Spinal cord (tissue), 10 donors: Measurements from ENCODE around the gene SPRED1. TPM values are rescaled to one million over a fixed set of nuclear protein-coding genes. Genes with fewer than 3 reads are reported as not detected.

Source experiments
- DNase-seq, 6 donors: peaks; one replicate each; pipeline versions ENCODE4 v3.0.0 to v3.0.0-alpha.2; 2013 to 2015; ENCODE audit warnings: low spot score in 6 of 6, low read depth in 4 of 6
- H3K27ac ChIP-seq: one replicate; pipeline ENCODE4 v1.5.1; 2013; ENCODE audit warnings: low read depth, low read length, control low read depth
- H3K27me3 ChIP-seq: one replicate; pipeline ENCODE4 v1.6.1; 2013; ENCODE audit warnings: low read length; ENCODE audit not compliant: control insufficient read depth, insufficient read depth
- H3K36me3 ChIP-seq: one replicate; pipeline ENCODE4 v1.6.1; 2013; ENCODE audit warnings: low read length; ENCODE audit not compliant: control insufficient read depth, insufficient read depth
- H3K4me1 ChIP-seq: one replicate; pipeline ENCODE4 v1.6.1; 2013; ENCODE audit warnings: low read length; ENCODE audit not compliant: control insufficient read depth, insufficient read depth
- H3K4me3 ChIP-seq: one replicate; pipeline ENCODE4 v1.5.1; 2013; ENCODE audit warnings: low read depth, low read length, control low read depth
- H3K9me3 ChIP-seq: one replicate; pipeline ENCODE4 v1.6.1; 2013; ENCODE audit warnings: low read length; ENCODE audit not compliant: control insufficient read depth, insufficient read depth
- WGBS: methylation state at CpG from one replicate; pipeline ENCODE4 v1.1.5; 2013; ENCODE audit warnings: missing lambda C conversion rate; ENCODE audit not compliant: insufficient coverage; 5-methylcytosine and 5-hydroxymethylcytosine counted together
- polyA plus RNA-seq, 2 donors: library from polyadenylated mRNA; unstranded; fragments of 120-200 nt; gene quantifications; one replicate each; pipeline ENCODE4 v1.2.1, GENCODE V29; 2013; ENCODE audit not compliant: insufficient read length in 2 of 2
- total RNA-seq, 2 donors: library from RNA; depleted of rRNA in 1 of 2; stranded (reverse); fragments of 120-200 nt in 1 of 2; fragments of >200 nt in 1 of 2; gene quantifications; one replicate each; pipeline versions ENCODE4 v1.2.3 to v1.2.4, GENCODE V29; 2013 to 2014
- donor health status: healthy.

SPRED1 gene
- total and polyA plus RNA-seq, 4 donors: 32.5 to 85.8 (median 44.8) TPM

GRCh38 chr15:38215707-38216106 is 36.9 kb upstream of the SPRED1 start:
- H3K9me3 ChIP-seq: no peaks in the 10 kb centered on the region
- H3K4me1 ChIP-seq: no peaks in the 10 kb centered on the region
- H3K27ac ChIP-seq: no peak overlapping the region
- no peak overlapping the region for H3K4me3 ChIP-seq
- H3K27me3 ChIP-seq: no peaks in the 10 kb centered on the region
- WGBS: 85% methylated on average over 1 of the region's 1 CpG
- no peak for DNase-seq
- no peaks in the 10 kb centered on the region for H3K36me3 ChIP-seq

GRCh38 chr15:38216763-38217162 is 35.9 kb upstream of the SPRED1 start:
- H3K4me1 ChIP-seq: no peaks in the 10 kb centered on the region
- no peak for DNase-seq
- WGBS: 84% methylated on average over 3 of the region's 4 CpGs

DNA sequence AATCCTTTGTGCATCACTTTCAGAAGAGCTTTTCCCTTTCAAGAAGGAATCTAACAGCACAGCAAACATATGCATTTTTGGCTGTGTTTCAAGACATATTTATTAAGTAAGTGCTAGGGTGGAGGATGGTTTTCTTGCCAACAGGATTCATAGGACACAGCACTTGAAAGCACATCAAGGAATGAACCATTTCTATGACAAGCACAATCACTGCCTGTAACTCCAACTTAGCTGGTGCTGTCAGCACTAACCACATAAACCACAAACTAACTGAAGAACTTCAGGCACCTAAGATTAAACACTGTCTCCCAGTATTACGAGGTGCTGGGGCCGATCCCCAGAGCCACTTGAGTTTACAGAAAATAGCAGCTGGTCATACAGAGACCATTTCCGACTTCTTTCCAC is 35.4 kb upstream of the SPRED1 start:
- Histone ChIP-seq H3K27ac (peak overlapping the region; percentile 79), H3K27me3 (no peaks in the 10 kb centered on the region), H3K4me3 (no peak overlapping the region), H3K4me1 (no peaks in the 10 kb centered on the region), H3K36me3 (no peaks in the 10 kb centered on the region), H3K9me3 (no peaks in the 10 kb centered on the region)
- WGBS: 58% methylated on average over 2 of the region's 3 CpGs
- DNase-seq: peak in 1 of 6 donors; percentile 25

More at GRCh38 chr15:38216763-38217162, 35.9 kb upstream of the SPRED1 start:
- no peaks in the 10 kb centered on the region for H3K9me3 ChIP-seq
- no peak overlapping the region for H3K4me3 ChIP-seq
- no peaks in the 10 kb centered on the region for H3K36me3 ChIP-seq
- H3K27ac ChIP-seq: no peak overlapping the region
- no peaks in the 10 kb centered on the region for H3K27me3 ChIP-seq

DNA sequence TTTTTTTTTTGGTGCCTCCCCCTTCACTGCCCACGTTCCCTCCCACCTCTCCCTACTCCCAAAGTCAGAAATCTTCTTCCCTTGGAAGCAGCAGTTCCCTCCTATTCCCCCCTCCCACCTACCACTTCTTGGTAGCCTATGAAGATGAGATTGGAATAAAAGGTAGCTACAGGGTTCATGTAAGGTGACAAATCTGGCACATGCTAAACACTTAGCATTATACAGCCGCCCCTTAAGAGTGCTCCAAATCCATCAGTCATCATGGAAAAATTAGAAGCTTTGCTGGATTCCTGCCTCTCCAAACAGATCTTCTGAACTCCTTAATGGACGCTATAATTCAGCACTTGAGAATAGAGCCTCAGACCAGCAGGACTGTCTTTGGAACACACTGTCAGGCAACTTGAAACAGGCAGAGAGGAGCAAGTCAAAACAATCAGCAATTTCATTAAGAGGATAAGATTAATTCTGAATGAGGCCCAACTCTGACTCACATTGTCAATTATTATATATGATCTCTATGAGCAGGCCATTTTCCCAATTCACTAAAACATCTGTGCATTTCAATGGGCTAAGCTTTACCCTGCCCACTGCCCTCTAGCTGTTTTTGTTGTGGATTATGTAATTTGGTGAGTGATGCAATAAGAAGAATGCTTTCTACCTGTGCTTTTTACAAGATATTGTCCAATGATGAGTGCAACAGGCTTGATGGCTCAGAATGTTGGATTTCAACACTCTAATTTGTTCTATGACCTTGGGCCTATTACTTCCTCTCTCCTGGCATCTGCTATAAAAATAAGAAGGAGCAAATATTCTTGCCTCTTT is 34.6 kb upstream of the SPRED1 start:
- H3K4me3 ChIP-seq: no peak overlapping the region
- H3K36me3 ChIP-seq: no peaks in the 10 kb centered on the region
- no peaks in the 10 kb centered on the region for H3K4me1 ChIP-seq
- H3K27me3 ChIP-seq: no peaks in the 10 kb centered on the region
- no peaks in the 10 kb centered on the region for H3K9me3 ChIP-seq
- peak in 1 of 6 donors; percentile 24 for DNase-seq
- 83% methylated on average over 1 of the region's 3 CpGs for WGBS
- no peak overlapping the region for H3K27ac ChIP-seq

GRCh38 chr15:38220606-38221273 is 31.9 kb upstream of the SPRED1 start:
- 77% methylated on average over 1 of the region's 3 CpGs for WGBS
- no peak overlapping the region for H3K4me3 ChIP-seq
- H3K27me3 ChIP-seq: no peaks in the 10 kb centered on the region
- peaks cover 6% of the 10 kb centered on the region for H3K4me1 ChIP-seq
- DNase-seq: no peak
- H3K27ac ChIP-seq: no peak overlapping the region
- H3K9me3 ChIP-seq: no peaks in the 10 kb centered on the region
- H3K36me3 ChIP-seq: no peaks in the 10 kb centered on the region

DNA sequence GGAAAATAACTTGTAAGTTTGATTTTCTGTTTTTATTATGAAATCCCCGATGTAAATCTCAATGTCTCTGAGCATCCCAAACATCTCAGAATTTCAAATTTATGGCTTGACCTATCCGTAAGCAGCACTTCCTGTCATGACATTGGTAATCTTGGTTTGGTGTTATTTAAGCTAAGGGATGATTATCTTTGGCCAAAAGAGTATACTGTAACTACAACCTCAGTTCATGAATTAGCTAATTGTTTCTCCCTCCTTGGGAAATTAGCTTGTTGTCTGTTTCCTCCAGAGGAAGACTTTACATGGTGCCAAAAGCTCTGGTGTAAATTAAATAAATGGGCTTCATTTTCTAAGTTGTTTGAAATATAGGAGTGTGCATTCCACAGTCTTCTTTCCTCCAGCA is 28.1 kb upstream of the SPRED1 start:
- DNase-seq: no peak
- Histone ChIP-seq H3K36me3 (no peaks in the 10 kb centered on the region), H3K4me1 (peaks cover 6% of the 10 kb centered on the region), H3K27ac (peak overlapping the region; percentile 15), H3K9me3 (no peaks in the 10 kb centered on the region), H3K4me3 (no peak overlapping the region), H3K27me3 (no peaks in the 10 kb centered on the region)
- no CpG with 5 or more reads among the region's 2 CpGs for WGBS

- Histone ChIP-seq H3K36me3 (no peaks in the 10 kb centered on the region), H3K9me3 (no peaks in the 10 kb centered on the region), H3K27ac (no peak overlapping the region), H3K27me3 (no peaks in the 10 kb centered on the region), H3K4me3 (no peak overlapping the region), H3K4me1 (peaks cover 6% of the 10 kb centered on the region)
- DNase-seq: no peak
- no CpG with 5 or more reads among the region's 1 CpG for WGBS
These were observed 27.3 kb upstream of the SPRED1 start for GRCh38 chr15:38225381-38225780.

DNA sequence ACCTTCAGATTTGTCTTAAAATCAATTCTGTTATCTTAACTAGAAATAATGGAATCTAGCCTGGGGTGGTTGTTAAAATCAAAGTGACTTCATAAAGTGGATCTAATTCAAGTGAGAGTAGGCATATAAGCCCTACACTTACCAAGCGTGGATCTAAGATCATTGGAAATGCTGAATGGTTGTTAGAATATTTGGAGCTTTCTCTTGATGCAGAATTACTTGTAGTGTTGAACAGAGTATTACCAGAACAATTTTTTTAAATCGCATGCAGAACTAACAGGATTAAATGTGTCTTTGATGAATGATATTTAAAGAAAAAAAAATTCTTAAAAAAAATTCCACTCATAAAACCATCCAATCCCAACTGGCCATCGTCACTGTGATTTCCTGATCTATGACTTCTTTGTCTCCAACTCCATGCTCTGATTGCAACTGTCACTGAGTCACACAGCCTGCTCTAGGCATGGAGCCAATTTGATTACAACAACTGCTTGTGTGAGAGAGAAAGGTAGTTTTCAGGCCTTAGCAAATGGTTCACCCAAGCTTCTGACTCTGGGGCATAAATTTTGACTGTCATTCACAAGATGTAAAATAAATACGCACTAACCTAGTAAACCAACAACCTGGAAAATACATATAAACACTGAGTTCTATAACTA is 25.9 kb upstream of the SPRED1 start:
- H3K27me3 ChIP-seq: no peaks in the 10 kb centered on the region
- H3K4me3 ChIP-seq: no peak overlapping the region
- peaks cover 9% of the 10 kb centered on the region for H3K4me1 ChIP-seq
- H3K36me3 ChIP-seq: no peaks in the 10 kb centered on the region
- H3K9me3 ChIP-seq: no peaks in the 10 kb centered on the region
- H3K27ac ChIP-seq: peak overlapping the region; percentile 54
- DNase-seq: peak; percentile 26 to 88 (median 57)
- WGBS: no CpG with 5 or more reads among the region's 4 CpGs

- H3K4me3 ChIP-seq: no peak overlapping the region
These were observed 24.7 kb upstream of the SPRED1 start for GRCh38 chr15:38227941-38228340.

More at GRCh38 chr15:38227941-38228340, 24.7 kb upstream of the SPRED1 start:
- H3K4me1 ChIP-seq: peaks cover 9% of the 10 kb centered on the region
- no peaks in the 10 kb centered on the region for H3K27me3 ChIP-seq
- DNase-seq: no peak
- no peaks in the 10 kb centered on the region for H3K9me3 ChIP-seq
- H3K27ac ChIP-seq: no peak overlapping the region
- no peaks in the 10 kb centered on the region for H3K36me3 ChIP-seq
